T-helper 2 cell treated with Interferon-gamma antibody and Interleukin-4, amounts not matched to agents 5 μg/mL and 100 μg/mL, for 36 hours (primary cell): ENCODE measurements around the gene CCDC69.
"Not testable (repeated sequence)": the region's sequence is repeated elsewhere in the genome, so short reads cannot be mapped to it uniquely, and the experiment has no call there.

Experiments used
- DNase-seq: peaks from one replicate; pipeline ENCODE4 v3.0.0; 2021; ENCODE audit warnings: low spot score
- H3K27ac Mint-ChIP-seq: one replicate; pipeline ENCODE4 v1.8.0; 2021; ENCODE audit warnings: mild to moderate bottlenecking, mixed read lengths
- H3K27me3 Mint-ChIP-seq: one replicate; pipeline ENCODE4 v1.8.0; 2021; ENCODE audit warnings: low read depth, mixed read lengths
- H3K36me3 Mint-ChIP-seq: one replicate; pipeline ENCODE4 v1.8.0; 2021; ENCODE audit warnings: low read depth, mixed read lengths
- H3K4me1 Mint-ChIP-seq: one replicate; pipeline ENCODE4 v1.8.0; 2021; ENCODE audit warnings: low read depth, mixed read lengths
- H3K4me3 Mint-ChIP-seq: one replicate; pipeline ENCODE4 v1.8.0; 2022; ENCODE audit warnings: mild to moderate bottlenecking, moderate library complexity, mixed read lengths
- H3K9me3 Mint-ChIP-seq: one replicate; pipeline ENCODE4 v1.8.0; 2021; ENCODE audit warnings: mixed read lengths

CCDC69 gene

DNA sequence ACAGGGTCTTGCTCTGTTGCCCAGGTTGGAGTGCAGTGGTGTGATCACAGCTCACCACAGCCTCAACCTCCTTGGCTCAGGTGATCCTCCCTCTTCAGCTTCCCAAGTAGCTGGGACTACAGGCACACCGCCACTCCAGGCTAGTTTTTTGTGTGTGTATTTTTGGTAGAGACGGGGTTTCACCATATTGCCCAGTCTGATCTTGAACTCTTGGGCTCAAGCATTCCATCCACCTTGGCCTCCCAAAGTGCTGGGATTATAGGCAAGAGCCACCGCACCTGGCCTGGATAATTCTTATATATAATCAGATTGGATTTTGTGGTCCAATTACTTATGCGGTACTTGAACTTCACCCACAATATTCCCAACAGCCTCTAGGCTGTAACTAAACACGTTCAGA, 19.8 kb downstream of the CCDC69 start:
- peaks cover 36% of the 10 kb centered on the region for H3K36me3 Mint-ChIP-seq
- no peak overlapping the region for H3K4me3 Mint-ChIP-seq
- no peaks in the 10 kb centered on the region for H3K9me3 Mint-ChIP-seq
- DNase-seq = no peak
- H3K4me1 Mint-ChIP-seq = peaks cover 32% of the 10 kb centered on the region
- no peaks in the 10 kb centered on the region for H3K27me3 Mint-ChIP-seq
- no peak overlapping the region for H3K27ac Mint-ChIP-seq

DNA sequence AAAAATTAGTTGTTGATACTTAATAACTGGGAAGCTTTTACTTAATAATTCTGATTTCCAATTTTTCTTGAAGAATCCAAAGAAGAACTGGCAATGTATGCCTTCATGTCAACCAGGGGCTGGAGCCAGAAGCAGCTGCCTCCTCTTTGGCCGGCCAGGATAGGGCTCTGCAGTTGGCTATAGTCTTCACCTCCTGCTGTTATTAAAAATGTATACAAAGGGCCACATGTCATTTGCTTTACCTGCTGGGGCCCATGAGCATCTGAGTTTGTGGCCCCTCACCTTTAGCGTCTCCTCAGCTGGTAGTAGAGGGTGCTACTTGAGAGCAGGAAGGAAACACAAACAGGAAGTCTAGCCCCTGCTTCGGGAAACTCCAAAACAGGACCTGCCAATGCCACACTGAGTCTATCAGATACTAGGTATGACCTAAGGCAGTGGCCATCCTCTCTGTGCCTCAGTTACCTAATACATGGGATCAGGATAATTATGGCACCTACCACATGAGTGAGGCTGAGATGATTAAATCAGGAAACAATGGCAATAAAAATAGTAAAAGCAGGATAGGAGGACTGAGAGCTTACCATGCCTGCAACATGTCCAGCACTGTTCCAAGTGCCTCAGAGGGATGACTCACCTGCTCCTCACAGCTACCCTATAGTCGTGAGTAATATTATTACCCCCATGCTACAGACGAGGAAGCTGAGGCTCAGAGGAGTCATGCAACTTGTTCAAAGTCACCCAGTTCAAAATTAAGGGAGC, 21.3 kb downstream of the CCDC69 start:
- Mint-ChIP-seq H3K27ac (peak overlapping the region; percentile 58), H3K4me3 (peak overlapping the region; percentile 10), H3K4me1 (peaks cover 20% of the 10 kb centered on the region), H3K9me3 (no peaks in the 10 kb centered on the region), H3K36me3 (peaks cover 46% of the 10 kb centered on the region), H3K27me3 (no peaks in the 10 kb centered on the region)
- DNase-seq = peak; percentile 38

DNA sequence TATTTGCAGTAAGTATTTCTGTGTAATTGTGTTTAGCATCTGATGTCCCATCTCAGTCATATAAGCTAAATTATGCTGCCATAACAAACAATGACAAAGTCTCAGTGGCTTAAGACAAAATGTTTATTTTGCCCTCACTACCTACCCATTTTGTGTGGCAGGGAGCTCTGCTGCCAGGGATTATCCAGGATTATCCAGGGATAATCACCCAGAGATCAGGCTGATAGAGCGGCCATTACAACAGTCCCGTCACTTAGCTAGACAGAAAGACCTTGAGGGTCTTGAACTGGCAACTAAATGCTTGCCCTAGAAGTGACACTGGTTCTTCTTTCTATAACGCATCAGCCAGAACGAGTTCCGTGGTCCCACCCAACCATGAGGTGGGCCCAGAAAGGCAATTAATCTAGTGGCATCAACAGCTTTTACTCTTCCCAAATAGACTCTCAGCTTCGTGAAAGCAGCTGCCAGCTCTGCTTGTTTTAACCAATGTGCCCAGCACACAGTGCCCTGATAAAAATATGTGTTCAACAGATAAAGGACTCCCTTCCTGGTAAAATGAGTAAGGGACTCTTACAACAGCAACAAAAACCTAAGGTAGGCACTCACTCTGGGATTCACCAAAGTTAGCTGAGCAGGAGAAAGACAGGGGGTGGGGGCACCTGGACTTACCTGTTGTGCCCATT, 22.8 kb downstream of the CCDC69 start:
- no peak for DNase-seq
- Mint-ChIP-seq H3K4me1 (peaks cover 29% of the 10 kb centered on the region), H3K36me3 (peaks cover 58% of the 10 kb centered on the region), H3K4me3 (no peak overlapping the region), H3K27me3 (no peaks in the 10 kb centered on the region), H3K27ac (no peak overlapping the region), H3K9me3 (no peaks in the 10 kb centered on the region)

DNA sequence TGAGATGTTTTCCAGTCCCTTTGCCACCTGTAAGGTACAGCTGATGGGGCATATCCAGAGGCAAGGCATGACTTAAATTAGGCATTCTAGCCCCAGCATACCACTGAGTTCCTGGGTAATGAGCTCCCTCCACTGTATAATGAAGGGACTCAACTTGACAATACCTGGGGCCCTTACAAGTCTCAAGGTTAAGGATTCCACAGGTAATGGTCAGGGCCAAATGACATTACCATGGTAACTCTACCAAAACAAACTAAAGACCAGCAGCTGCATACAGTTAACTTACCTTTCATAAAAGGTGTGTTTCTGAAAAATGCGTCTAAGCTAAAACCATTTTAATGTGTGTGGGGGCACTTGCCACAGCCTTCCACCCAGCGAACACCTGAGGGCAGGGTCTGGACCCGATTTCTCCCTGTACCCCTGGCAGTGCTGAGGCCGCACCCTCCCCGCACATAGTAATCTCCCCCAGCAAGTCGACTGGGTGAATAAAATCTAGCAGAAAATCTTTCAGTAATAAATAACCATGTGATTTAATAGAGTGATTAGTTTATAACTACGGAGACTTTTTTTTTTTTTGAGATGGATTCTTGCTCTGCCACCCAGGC, 24.2 kb downstream of the CCDC69 start:
- H3K27ac Mint-ChIP-seq = no peak overlapping the region

DNA sequence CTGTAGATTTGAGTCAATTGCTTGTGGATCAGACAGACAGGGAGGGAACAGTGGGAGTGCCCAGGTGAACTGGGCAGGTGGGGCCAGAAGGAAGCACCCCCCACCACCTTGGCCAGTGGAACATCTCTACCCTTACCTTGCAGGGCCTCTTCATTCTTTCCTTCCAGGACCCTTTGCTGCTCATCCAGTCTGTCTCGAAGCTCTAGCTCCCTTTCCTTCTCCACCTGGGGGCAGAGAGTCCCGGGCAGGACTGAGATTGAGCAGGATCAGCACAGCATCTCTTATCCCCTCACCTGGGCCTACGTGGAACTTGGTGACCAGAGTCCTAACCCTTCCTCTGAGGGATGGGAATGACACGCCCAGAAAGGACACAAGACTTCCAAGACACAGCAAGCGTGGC, 25.0 kb downstream of the CCDC69 start:
- H3K4me1 Mint-ChIP-seq = peaks cover 31% of the 10 kb centered on the region
- peaks cover 64% of the 10 kb centered on the region for H3K36me3 Mint-ChIP-seq
- DNase-seq = no peak
- no peaks in the 10 kb centered on the region for H3K9me3 Mint-ChIP-seq
- H3K27me3 Mint-ChIP-seq = no peaks in the 10 kb centered on the region
- no peak overlapping the region for H3K27ac Mint-ChIP-seq
- H3K4me3 Mint-ChIP-seq = no peak overlapping the region

More for the DNA sequence above, 24.2 kb downstream of the CCDC69 start:
- Mint-ChIP-seq H3K4me3 (no peak overlapping the region), H3K9me3 (no peaks in the 10 kb centered on the region), H3K27me3 (no peaks in the 10 kb centered on the region), H3K36me3 (peaks cover 60% of the 10 kb centered on the region), H3K4me1 (peaks cover 34% of the 10 kb centered on the region)
- DNase-seq = no peak

DNA sequence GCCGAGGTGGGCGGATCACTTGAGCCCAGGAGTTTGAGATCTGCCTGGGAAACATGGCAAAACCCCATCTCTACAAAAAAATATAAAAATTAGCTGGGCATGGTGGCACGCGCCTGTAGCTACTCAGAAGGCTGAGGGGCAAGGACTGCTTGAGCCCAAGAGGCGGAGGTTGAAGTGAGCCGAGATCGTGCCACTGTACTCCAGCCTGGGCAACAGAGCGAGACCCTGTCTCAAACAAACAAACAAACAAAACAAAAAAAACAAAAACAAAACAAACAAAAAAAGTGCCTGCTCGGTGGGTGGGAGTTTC, 26.6 kb downstream of the CCDC69 start:
- peaks cover 22% of the 10 kb centered on the region for H3K4me1 Mint-ChIP-seq
- not testable (repeated sequence) for DNase-seq, H3K27ac Mint-ChIP-seq, H3K4me3 Mint-ChIP-seq, H3K9me3 Mint-ChIP-seq, H3K27me3 Mint-ChIP-seq
- peaks cover 70% of the 10 kb centered on the region for H3K36me3 Mint-ChIP-seq

DNA sequence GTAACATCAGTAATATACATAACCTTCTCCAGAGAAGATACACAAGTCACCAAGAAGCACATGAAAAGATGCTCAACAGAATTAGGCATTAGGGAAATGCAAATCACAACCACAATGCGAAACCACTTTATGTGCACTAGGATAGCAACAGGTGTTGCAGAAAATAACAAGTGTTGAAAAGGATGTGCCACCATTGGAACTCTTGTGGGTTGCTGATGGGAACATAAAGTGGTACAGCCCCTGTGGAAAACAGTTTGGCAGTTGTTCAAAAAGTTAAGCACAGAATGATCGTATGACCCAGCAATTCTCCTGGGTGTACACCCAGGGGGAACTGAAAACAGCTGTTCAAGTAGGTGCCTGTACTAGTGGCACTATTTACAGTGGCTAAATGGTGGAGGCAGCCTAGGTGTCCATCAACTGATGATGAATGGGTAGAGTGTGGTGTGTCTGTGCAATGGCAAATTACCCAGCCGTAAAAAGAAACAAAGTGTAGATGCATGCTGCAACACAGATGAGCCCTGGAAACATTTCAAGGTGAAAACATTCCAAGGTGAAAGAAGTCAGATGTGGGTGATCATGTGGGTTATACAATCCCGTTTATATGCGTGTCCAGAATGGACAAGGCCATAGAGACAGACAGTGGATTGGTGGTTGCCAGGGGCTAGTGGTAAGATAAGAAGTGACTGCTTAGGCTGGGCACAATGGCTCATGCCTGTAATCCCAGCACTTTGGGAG, 27.2 kb downstream of the CCDC69 start:
- Mint-ChIP-seq H3K27me3 (no peaks in the 10 kb centered on the region), H3K9me3 (peaks cover 13% of the 10 kb centered on the region), H3K4me1 (peaks cover 22% of the 10 kb centered on the region), H3K27ac (peak overlapping the region; percentile 35), H3K36me3 (peaks cover 75% of the 10 kb centered on the region), H3K4me3 (no peak overlapping the region)
- no peak for DNase-seq

DNA sequence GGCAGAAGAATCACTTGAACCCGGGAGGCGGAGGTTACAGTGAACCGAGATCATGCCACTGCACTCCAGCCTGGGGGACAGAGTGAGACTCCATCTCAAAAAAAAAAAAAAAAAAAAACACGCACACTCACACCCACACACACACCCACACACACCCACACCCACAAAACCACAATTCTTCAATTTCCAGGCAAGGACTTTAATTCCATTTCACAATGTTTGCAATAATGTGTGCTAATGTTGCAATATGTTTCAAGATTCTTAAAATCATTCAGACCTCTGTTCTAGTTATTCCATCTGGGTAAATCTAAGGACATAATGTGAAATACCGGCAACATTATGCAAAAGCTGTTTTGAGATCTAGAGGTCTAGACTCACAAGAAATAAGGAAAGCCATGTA, 28.3 kb downstream of the CCDC69 start:
- Mint-ChIP-seq H3K9me3 (peaks cover 22% of the 10 kb centered on the region), H3K27me3 (no peaks in the 10 kb centered on the region), H3K4me3 (peak overlapping the region; percentile 6), H3K27ac (peak overlapping the region; percentile 20), H3K4me1 (peaks cover 26% of the 10 kb centered on the region), H3K36me3 (peaks cover 76% of the 10 kb centered on the region)
- DNase-seq = no peak

DNA sequence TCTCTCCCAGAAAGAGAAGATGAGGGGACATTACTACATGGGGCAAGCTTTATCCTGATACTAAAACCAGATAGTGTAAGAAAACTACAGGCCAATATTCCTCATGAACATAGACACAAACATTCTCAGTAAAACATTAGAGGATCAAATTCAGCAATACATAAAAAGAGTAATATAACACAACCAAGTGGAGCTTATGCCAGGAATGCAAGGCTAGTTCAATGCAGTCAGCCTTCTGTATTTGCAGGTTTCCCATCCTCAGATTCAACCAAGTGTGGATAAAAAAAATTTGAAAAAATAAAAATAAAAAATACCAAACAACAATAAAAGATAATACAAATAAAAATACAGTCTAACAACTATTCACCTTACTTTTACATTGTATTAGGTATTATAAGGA, 31.3 kb downstream of the CCDC69 start:
- Mint-ChIP-seq H3K4me1 (peaks cover 26% of the 10 kb centered on the region), H3K27ac (no peak overlapping the region), H3K4me3 (no peak overlapping the region), H3K9me3 (peaks cover 41% of the 10 kb centered on the region), H3K36me3 (peaks cover 81% of the 10 kb centered on the region), H3K27me3 (no peaks in the 10 kb centered on the region)
- no peak for DNase-seq

DNA sequence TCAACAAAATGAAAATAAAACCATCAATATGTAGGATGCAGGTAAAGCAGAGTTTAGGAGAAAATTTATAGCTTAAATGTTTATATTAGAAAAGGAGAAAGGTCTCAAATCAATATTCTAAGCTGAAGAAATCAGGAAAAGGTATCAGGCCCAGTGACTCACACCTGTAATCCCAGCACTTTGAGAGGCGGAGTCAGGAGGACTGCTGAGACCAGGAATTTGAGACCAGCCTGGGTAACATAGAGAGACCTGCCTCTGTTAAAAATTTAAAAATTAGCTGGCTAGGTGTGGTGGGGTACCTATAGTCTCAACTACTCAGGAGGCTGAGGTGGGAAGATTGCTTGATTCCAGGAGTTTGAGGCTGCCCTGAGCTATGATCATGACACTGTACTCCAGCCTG, 32.2 kb downstream of the CCDC69 start:
- H3K36me3 Mint-ChIP-seq = peaks cover 81% of the 10 kb centered on the region
- no peaks in the 10 kb centered on the region for H3K27me3 Mint-ChIP-seq
- DNase-seq = no peak
- H3K9me3 Mint-ChIP-seq = peaks cover 41% of the 10 kb centered on the region
- H3K4me3 Mint-ChIP-seq = no peak overlapping the region
- H3K4me1 Mint-ChIP-seq = peaks cover 22% of the 10 kb centered on the region
- H3K27ac Mint-ChIP-seq = no peak overlapping the region

DNA sequence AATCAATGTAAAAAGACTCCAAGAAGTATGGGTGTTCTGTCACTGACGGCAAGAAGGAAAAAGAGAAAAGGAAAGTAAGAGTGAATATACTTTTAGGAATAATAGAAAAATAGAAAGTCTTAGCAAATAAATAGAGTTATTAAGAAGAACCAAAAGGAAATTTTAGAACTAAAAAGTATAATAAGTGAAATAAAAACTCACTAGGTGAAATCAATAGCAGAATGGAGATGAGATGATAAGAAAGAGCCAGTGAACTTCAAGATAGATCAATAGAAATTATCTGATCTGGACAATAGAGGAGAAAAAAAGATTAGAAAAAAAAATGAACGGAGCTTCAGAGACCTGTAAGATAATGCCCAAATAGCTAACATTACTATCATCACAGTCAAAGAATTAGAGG, 34.7 kb downstream of the CCDC69 start:
- no peak for DNase-seq
- Mint-ChIP-seq H3K27me3 (no peaks in the 10 kb centered on the region), H3K4me1 (peaks cover 6% of the 10 kb centered on the region), H3K4me3 (no peak overlapping the region), H3K36me3 (peaks cover 77% of the 10 kb centered on the region), H3K9me3 (peaks cover 41% of the 10 kb centered on the region), H3K27ac (no peak overlapping the region)

DNA sequence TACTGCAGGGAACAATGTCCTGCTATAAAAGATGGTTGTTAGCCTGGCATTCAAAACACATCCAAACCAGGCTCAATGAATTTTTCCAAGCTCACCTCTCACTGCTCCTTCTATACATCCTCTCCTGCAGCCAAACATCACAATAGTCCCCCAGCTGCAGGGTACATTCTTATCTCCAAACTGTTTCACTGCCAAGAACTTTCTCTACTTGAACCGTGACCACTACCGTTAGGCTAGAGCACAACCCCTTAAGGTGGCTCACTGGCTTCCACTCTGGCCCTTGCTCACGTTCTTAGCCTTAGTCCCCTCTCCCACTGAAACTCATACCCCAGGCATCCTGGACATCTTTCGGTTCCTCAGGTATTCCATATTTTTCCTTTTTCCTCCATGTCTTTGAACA, 37.4 kb downstream of the CCDC69 start:
- Mint-ChIP-seq H3K27ac (peak overlapping the region; percentile 58), H3K9me3 (peaks cover 27% of the 10 kb centered on the region), H3K4me3 (no peak overlapping the region), H3K27me3 (no peaks in the 10 kb centered on the region), H3K4me1 (peaks cover 7% of the 10 kb centered on the region), H3K36me3 (peaks cover 63% of the 10 kb centered on the region)
- no peak for DNase-seq

DNA sequence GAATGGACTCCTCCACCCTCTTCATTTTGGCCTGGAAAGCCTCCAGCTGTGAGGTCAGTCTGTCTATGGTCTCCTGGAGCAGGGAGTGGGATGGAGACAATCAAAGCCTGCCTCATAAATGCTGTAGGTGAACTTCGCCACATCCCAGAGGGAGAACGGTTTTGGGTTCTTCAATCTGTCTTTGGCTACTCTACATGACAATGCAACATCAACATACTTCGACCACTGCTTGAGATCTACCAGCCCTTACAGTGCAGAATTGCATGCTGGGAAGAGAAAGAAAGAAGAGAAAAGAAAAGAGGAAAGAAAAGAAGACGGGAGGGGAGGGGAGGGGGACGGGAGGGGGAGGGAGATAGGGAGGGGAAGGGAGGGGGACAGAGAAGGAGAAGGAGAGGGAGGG, 37.8 kb downstream of the CCDC69 start:
- Mint-ChIP-seq H3K4me1 (peaks cover 3% of the 10 kb centered on the region), H3K27ac (peak overlapping the region; percentile 42), H3K36me3 (peaks cover 58% of the 10 kb centered on the region), H3K27me3 (no peaks in the 10 kb centered on the region), H3K4me3 (no peak overlapping the region), H3K9me3 (peaks cover 22% of the 10 kb centered on the region)
- DNase-seq = no peak
